CD14-positive monocyte (primary cell): ENCODE results near the gene RYR2. TPM values are rescaled to one million over a fixed set of nuclear protein-coding genes. Genes with fewer than 3 reads are reported as not detected.

Source experiments
- DNase-seq, 3 donors: peaks; one replicate each; pipeline ENCODE4 v3.0.0-alpha.2; 2011 to 2022
- H2AFZ ChIP-seq: 2 replicates; pipeline ENCODE4 v1.6.0; 2012; ENCODE audit warnings: mild to moderate bottlenecking, low read depth, low read length, inconsistent platforms; ENCODE audit not compliant: insufficient read depth, poor library complexity, severe bottlenecking
- H3K27ac ChIP-seq, 2 donors: 1 replicate in 1 of 2; 2 replicates in 1 of 2; pipeline ENCODE4 v1.5.1; 2012 to 2013; ENCODE audit warnings: low read length in 2 of 2, control low read depth in 1 of 2, inconsistent platforms in 1 of 2, low read depth in 1 of 2, mild to moderate bottlenecking in 1 of 2
- H3K27me3 ChIP-seq, 2 donors: one replicate each; pipeline versions ENCODE4 v1.6.0 to v1.6.1; 2011 to 2013; ENCODE audit warnings: low read length in 2 of 2; ENCODE audit not compliant: control insufficient read depth in 2 of 2, insufficient read depth in 2 of 2
- H3K36me3 ChIP-seq, 2 donors: replicated peaks in 1 of 2; 1 replicate in 1 of 2; 2 replicates in 1 of 2; pipeline versions ENCODE4 v1.5.1 to v1.6.1; 2012 to 2013; ENCODE audit warnings: low read length in 2 of 2, control low read depth in 1 of 2, inconsistent platforms in 1 of 2, mild to moderate bottlenecking in 1 of 2; ENCODE audit not compliant: insufficient read depth in 2 of 2, control insufficient read depth in 1 of 2
- H3K4me1 ChIP-seq, 2 donors: 1 replicate in 1 of 2; 2 replicates in 1 of 2; pipeline versions ENCODE4 v1.5.1 to v1.6.1; 2012 to 2013; ENCODE audit warnings: low read length in 2 of 2, control low read depth in 1 of 2, inconsistent platforms in 1 of 2, mild to moderate bottlenecking in 1 of 2, moderate library complexity in 1 of 2; ENCODE audit not compliant: insufficient read depth in 2 of 2, control insufficient read depth in 1 of 2
- H3K4me2 ChIP-seq: replicated peaks from 2 replicates; pipeline ENCODE3; 2012; ENCODE audit warnings: low read length, moderate library complexity, mild to moderate bottlenecking; ENCODE audit not compliant: poor library complexity, severe bottlenecking; ENCODE audit errors: extremely low read depth
- H3K4me3 ChIP-seq, 3 experiments: fragments of 200-600 bp in 1 of 3; sonication (generic) in 1 of 3; replicated peaks in 1 of 3; 1 replicate in 2 of 3; 2 replicates in 1 of 3; pipeline ENCODE4 v1.5.1; 2011 to 2013; ENCODE audit warnings: low read length in 3 of 3, mild to moderate bottlenecking in 3 of 3, control low read depth in 2 of 3, low read depth in 2 of 3, inconsistent platforms in 1 of 3, moderate library complexity in 1 of 3
- H3K79me2 ChIP-seq: 2 replicates; pipeline ENCODE4 v1.6.0; 2012; ENCODE audit warnings: mild to moderate bottlenecking, control low read depth, inconsistent platforms, low read length, moderate library complexity; ENCODE audit not compliant: insufficient read depth
- H3K9ac ChIP-seq: 2 replicates; pipeline ENCODE4 v1.6.0; 2017; ENCODE audit warnings: low read length, mild to moderate bottlenecking; ENCODE audit not compliant: insufficient read depth, poor library complexity, severe bottlenecking
- H3K9me3 ChIP-seq, 2 donors: replicated peaks in 1 of 2; 1 replicate in 1 of 2; 2 replicates in 1 of 2; pipeline versions ENCODE4 v1.5.1 to v1.6.1; 2012 to 2013; ENCODE audit warnings: low read length in 2 of 2, control low read depth in 1 of 2; ENCODE audit not compliant: control insufficient read depth in 1 of 2, insufficient read depth in 1 of 2
- H4K20me1 ChIP-seq: 2 replicates; pipeline ENCODE4 v1.6.0; 2012; ENCODE audit warnings: mild to moderate bottlenecking, low read length, control low read depth, moderate library complexity; ENCODE audit not compliant: insufficient read depth
- H3K27ac Mint-ChIP-seq, 7 donors: one replicate each; pipeline ENCODE4 v1.8.0; 2020; ENCODE audit warnings: mild to moderate bottlenecking in 7 of 7, mixed read lengths in 7 of 7, moderate library complexity in 6 of 7, inconsistent platforms in 2 of 7
- H3K27me3 Mint-ChIP-seq, 3 donors: one replicate each; pipeline ENCODE4 v1.8.0; 2021 to 2022; ENCODE audit warnings: low read depth in 3 of 3, mild to moderate bottlenecking in 3 of 3, mixed read lengths in 3 of 3, moderate library complexity in 3 of 3, inconsistent platforms in 1 of 3
- H3K36me3 Mint-ChIP-seq, 2 donors: one replicate each; pipeline ENCODE4 v1.8.0; 2020; ENCODE audit warnings: mixed read lengths in 2 of 2, inconsistent platforms in 1 of 2, mild to moderate bottlenecking in 1 of 2
- H3K4me1 Mint-ChIP-seq: one replicate; pipeline ENCODE4 v1.8.0; 2020; ENCODE audit warnings: mild to moderate bottlenecking, mixed read lengths
- H3K4me3 Mint-ChIP-seq, 2 donors: one replicate each; pipeline ENCODE4 v1.8.0; 2020; ENCODE audit warnings: mild to moderate bottlenecking in 2 of 2, mixed read lengths in 2 of 2, moderate library complexity in 1 of 2
- H3K9me3 Mint-ChIP-seq, 7 donors: one replicate each; pipeline ENCODE4 v1.8.0; 2020 to 2022; ENCODE audit warnings: mixed read lengths in 7 of 7, mild to moderate bottlenecking in 6 of 7, moderate library complexity in 6 of 7, inconsistent platforms in 2 of 7
- CTCF ChIP-seq: fragments of 200-600 bp; IDR thresholded peaks from one replicate; pipeline ENCODE4 v1.8.0; 2022; ENCODE audit warnings: antibody characterized with exemption, mild to moderate bottlenecking
- WGBS: methylation state at CpG from one replicate; pipeline ENCODE4 v1.1.5; 2013; ENCODE audit warnings: missing lambda C conversion rate; ENCODE audit not compliant: insufficient coverage; 5-methylcytosine and 5-hydroxymethylcytosine counted together
- intact Hi-C, 2 donors: fragments of 100-400 bp; cut with micrococcal nuclease; formaldehyde crosslinking; loops; one replicate each; pipeline versions ENCODE4 v1.15.0 to v1.15.1; 2023
- polyA plus RNA-seq, 3 donors: library from polyadenylated mRNA; depleted of rRNA in 1 of 3; unstranded in 2 of 3; stranded (reverse) in 1 of 3; fragments of 300-500 nt in 2 of 3; fragments of >200 nt in 1 of 3; fragmentation: Illumina TruSeq in 2 of 3; gene quantifications; 1 replicate in 2 of 3; 2 replicates in 1 of 3; pipeline ENCODE4 v1.2.3, GENCODE V29; 2012 to 2021

RYR2 gene
- polyA plus RNA-seq, 3 donors: not detected

- Mint-ChIP-seq H3K27ac (no peak overlapping the region), H3K36me3 (no peaks in the 10 kb centered on the region), H3K27me3 (peaks cover 0 to 2% (median 0%) of the 10 kb centered on the region in 3 donors), H3K4me1 (no peaks in the 10 kb centered on the region), H3K9me3 (peaks cover 3 to 13% (median 7%) of the 10 kb centered on the region in 7 donors), H3K4me3 (no peak overlapping the region)
- Histone ChIP-seq H2AFZ (no peak overlapping the region), H3K36me3 (no peaks in the 10 kb centered on the region), H3K9me3 (peaks cover 8 to 9% of the 10 kb centered on the region in 2 donors), H3K9ac (no peak overlapping the region), H3K4me3 (no peak overlapping the region), H3K79me2 (no peaks in the 10 kb centered on the region), H3K27me3 (no peaks in the 10 kb centered on the region), H3K27ac (no peak overlapping the region), H3K4me2 (no peak overlapping the region), H3K4me1 (no peaks in the 10 kb centered on the region), H4K20me1 (no peaks in the 10 kb centered on the region)
- intact Hi-C loops: no loop called here
- 84% methylated on average over 3 of the region's 3 CpGs for WGBS
- no peak for TF ChIP-seq CTCF
- DNase-seq: no peak
These were observed 737.4 kb downstream of the RYR2 start for GRCh38 chr1:237779356-237779755.

- Histone ChIP-seq H4K20me1 (no peaks in the 10 kb centered on the region), H3K4me1 (no peaks in the 10 kb centered on the region), H2AFZ (no peak overlapping the region), H3K4me3 (no peak overlapping the region), H3K36me3 (no peaks in the 10 kb centered on the region), H3K9me3 (peaks cover 12 to 14% of the 10 kb centered on the region in 2 donors), H3K4me2 (no peak overlapping the region), H3K79me2 (no peaks in the 10 kb centered on the region), H3K27me3 (no peaks in the 10 kb centered on the region), H3K9ac (no peak overlapping the region), H3K27ac (no peak overlapping the region)
- Mint-ChIP-seq H3K27ac (no peak overlapping the region), H3K4me3 (no peak overlapping the region), H3K27me3 (peaks cover 0 to 2% (median 2%) of the 10 kb centered on the region in 3 donors), H3K9me3 (peaks cover 4 to 14% (median 8%) of the 10 kb centered on the region in 7 donors), H3K36me3 (no peaks in the 10 kb centered on the region), H3K4me1 (no peaks in the 10 kb centered on the region)
- intact Hi-C loops: no loop called here
- 82% methylated on average over 3 of the region's 11 CpGs for WGBS
- DNase-seq: no peak
- no peak for TF ChIP-seq CTCF
These were observed 744.2 kb downstream of the RYR2 start for GRCh38 chr1:237786066-237786719.
